Kidney epithelial cell (primary cell): ENCODE data around the gene SLC43A1. TPM values are rescaled to one million over a fixed set of nuclear protein-coding genes. Genes with fewer than 3 reads are reported as not detected.
A peak's percentile ranks its signal among the peaks of the same experiment; 100 is the strongest.
"Not testable (repeated sequence)": the region's sequence is repeated elsewhere in the genome, so short reads cannot be mapped to it uniquely, and the experiment has no call there.

Experiments used
- DNase-seq: peaks from one replicate; pipeline ENCODE4 v3.0.0-alpha.2; 2010; ENCODE audit warnings: low read depth
- H3K27me3 ChIP-seq: 2 replicates; pipeline ENCODE4 v1.6.0; 2011; ENCODE audit warnings: low read length; ENCODE audit not compliant: control insufficient read depth, insufficient read depth
- H3K36me3 ChIP-seq: 2 replicates; pipeline ENCODE4 v1.5.1; 2011; ENCODE audit warnings: low read length; ENCODE audit not compliant: control insufficient read depth, insufficient read depth
- H3K4me3 ChIP-seq: 2 replicates; pipeline ENCODE4 v1.5.1; 2011; ENCODE audit warnings: low read depth, mild to moderate bottlenecking, control low read depth, low read length
- CTCF ChIP-seq: IDR thresholded peaks from 2 replicates; pipeline ENCODE4 v1.5.1; 2011; ENCODE audit warnings: mild to moderate bottlenecking, moderate library complexity, low read length, control low read depth, inconsistent platforms; ENCODE audit not compliant: insufficient read depth, poor library complexity, severe bottlenecking
- total RNA-seq: library from RNA; depleted of rRNA; stranded (reverse); fragments of >200 nt; gene quantifications from 2 replicates; pipeline ENCODE4 v1.2.3, GENCODE V29; 2015

The SLC43A1 gene
- total RNA-seq, 1 donor from 2014 or later, result 16.7 TPM

GRCh38 chr11:57456960-57457642 is 58.4 kb downstream of the SLC43A1 start:
- peaks cover 50% of the 10 kb centered on the region for H3K27me3 ChIP-seq
- no peak overlapping the region for H3K4me3 ChIP-seq
- peak; percentile 44 for DNase-seq
- TF ChIP-seq CTCF, result peak; percentile 100
- no peaks in the 10 kb centered on the region for H3K36me3 ChIP-seq

DNA sequence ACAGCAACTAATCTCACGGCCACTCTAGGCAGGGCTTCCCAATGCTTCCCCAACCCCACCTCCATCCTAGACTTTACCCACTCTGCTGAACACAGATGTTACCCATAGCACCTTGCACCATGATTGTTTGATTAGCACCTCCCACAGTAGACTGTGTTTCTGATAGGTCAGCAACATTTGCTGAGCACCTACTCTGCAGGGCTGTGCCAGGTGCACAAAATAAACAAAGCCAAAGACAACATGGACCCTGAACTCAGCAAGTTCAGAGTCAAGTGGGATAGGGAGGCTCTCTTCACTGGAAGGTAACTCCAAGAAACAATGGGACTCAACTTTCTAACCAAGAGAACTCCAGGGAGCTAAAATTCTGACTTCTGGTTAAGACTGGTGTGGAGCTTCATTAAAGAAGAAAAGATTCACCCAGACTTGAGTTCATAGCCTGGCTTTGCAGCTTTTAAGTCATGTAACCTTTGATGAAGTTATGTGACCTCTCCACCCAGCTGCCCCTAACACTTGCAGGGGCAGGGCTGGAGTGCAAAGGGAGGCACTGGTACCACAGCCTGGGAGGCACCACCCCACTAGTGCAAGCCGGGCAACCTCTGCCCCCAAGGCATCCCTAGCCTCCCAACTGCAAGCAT is 61.8 kb downstream of the SLC43A1 start:
- H3K27me3 ChIP-seq, result peaks cover 26% of the 10 kb centered on the region
- H3K4me3 ChIP-seq, result no peak overlapping the region
- H3K36me3 ChIP-seq, result no peaks in the 10 kb centered on the region
- DNase-seq, result no peak
- no peak for TF ChIP-seq CTCF

GRCh38 chr11:57446055-57446454 is 69.4 kb downstream of the SLC43A1 start:
- Histone ChIP-seq H3K36me3 (no peaks in the 10 kb centered on the region), H3K27me3 (peaks cover 4% of the 10 kb centered on the region), H3K4me3 (no peak overlapping the region)
- DNase-seq, result no peak
- no peak for TF ChIP-seq CTCF

DNA sequence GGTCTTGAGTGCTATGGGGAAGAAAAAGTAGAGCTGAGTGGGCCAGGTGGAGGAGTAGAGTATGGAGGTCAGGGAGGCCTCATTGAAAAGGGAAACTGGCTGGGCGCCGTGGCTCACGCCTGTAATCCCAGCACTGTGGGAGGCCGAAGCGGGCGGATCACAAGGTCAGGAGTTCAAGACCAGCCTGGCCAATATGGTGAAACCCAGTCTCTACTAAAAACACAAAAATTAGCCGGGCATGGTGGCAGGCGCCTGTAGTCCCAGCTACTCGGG is 70.4 kb downstream of the SLC43A1 start:
- H3K27me3 ChIP-seq, H3K4me3 ChIP-seq, DNase-seq, H3K36me3 ChIP-seq: not testable (repeated sequence)

GRCh38 chr11:57444362-57445121 is 71.0 kb downstream of the SLC43A1 start:
- TF ChIP-seq CTCF, result no peak
- peaks cover 2% of the 10 kb centered on the region for H3K27me3 ChIP-seq
- DNase-seq, result no peak
- H3K36me3 ChIP-seq, result no peaks in the 10 kb centered on the region
- no peak overlapping the region for H3K4me3 ChIP-seq

DNA sequence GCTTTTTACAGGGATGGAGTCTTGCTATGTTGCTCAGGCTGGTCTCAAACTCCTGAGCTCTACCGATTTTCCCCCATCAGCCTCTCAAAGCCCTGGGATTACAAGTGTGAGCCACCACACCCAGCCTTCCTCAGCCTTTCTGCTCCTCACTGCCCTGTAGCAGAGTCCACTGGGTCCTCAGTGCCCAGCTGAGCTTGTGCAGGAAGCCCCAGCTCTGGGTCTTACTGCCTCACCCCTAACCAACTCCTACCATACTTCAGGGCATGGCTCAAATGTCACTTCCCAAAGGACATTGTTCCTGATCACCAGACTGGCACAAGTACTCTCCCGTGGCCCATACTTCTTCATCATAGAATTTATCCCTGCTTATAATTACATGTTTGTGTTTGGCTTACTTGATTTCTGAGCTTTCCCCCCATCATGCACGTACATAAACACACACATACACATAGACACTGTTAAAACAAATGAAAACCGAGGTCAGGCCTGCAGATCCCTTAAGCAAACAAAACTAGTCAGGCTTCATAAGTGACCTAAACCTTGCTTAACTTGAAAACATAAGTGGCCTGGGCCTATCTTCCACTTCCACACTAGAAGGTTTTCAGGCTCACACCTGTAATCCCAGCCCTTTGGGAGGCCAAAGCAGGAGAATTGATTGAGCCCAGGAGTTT is 74.6 kb downstream of the SLC43A1 start:
- H3K4me3 ChIP-seq, result no peak overlapping the region
- no peaks in the 10 kb centered on the region for H3K27me3 ChIP-seq
- no peaks in the 10 kb centered on the region for H3K36me3 ChIP-seq
- no peak for DNase-seq
- TF ChIP-seq CTCF, result no peak
